H1 (cell line): ENCODE data around the gene ZNF619. TPM values are rescaled to one million over a fixed set of nuclear protein-coding genes. Genes with fewer than 3 reads are reported as not detected.

Experiments
- ASH2L ChIP-seq: fragments of 200-600, 300-600 bp; sonication (generic); IDR thresholded peaks from one replicate; pipeline ENCODE4 v1.7.1; 2017; ENCODE audit warnings: low read length
- BACH1 ChIP-seq: IDR thresholded peaks from 2 replicates; pipeline ENCODE4 v1.6.1; 2012; ENCODE audit warnings: low read length, improper control_type of control experiment
- CREB1 ChIP-seq: IDR thresholded peaks from 2 replicates; pipeline ENCODE4 v1.6.1; 2012; ENCODE audit warnings: inconsistent platforms
- PHF8 ChIP-seq: fragments of 200-600 bp; sonication (generic); conservative IDR thresholded peaks from 2 replicates; pipeline ENCODE4 v1.7.1; 2012; ENCODE audit warnings: low read depth, mild to moderate bottlenecking, inconsistent platforms, low read length, moderate library complexity
- SP4 ChIP-seq: IDR thresholded peaks from 2 replicates; pipeline ENCODE4 v1.6.1; 2012; ENCODE audit warnings: low read length, inconsistent platforms
- polyA plus RNA-seq, 7 experiments: library from polyadenylated mRNA; depleted of rRNA in 3 of 7; stranded (reverse) in 5 of 7; unstranded in 2 of 7; fragments of >200 nt in 5 of 7; fragments of 200-250 nt in 2 of 7; gene quantifications; 1 replicate in 5 of 7; 2 replicates in 1 of 7; 4 replicates in 1 of 7; pipeline versions ENCODE4 v1.2.1 to v1.2.3, GENCODE V29; 2011 to 2013; ENCODE audit warnings: missing spikeins in 2 of 7, mixed read lengths in 2 of 7
- total RNA-seq: library from RNA; stranded (reverse); fragmentation: NEBNext Ultra II Directional; extraction: Animal tissue kit (Norgen Biotek cat#: 25700); gene quantifications from 2 replicates; pipeline ENCODE4 v1.2.1, GENCODE V29; 2021
- TF ChIP-seq, protein P1 (sequence below): fragments of 300-600 bp; sonication (generic); IDR thresholded peaks from 2 replicates; pipeline ENCODE4 v1.7.1; 2012; ENCODE audit warnings: low read length, moderate library complexity, mild to moderate bottlenecking, inconsistent platforms; ENCODE audit not compliant: insufficient replicate concordance

ZNF619 gene
- total and polyA plus RNA-seq, 2 of the 8 experiments (the other 6 are each of a cell fraction or from before 2014, with no cell fraction given), result 2.3 to 8.2 TPM

DNA sequence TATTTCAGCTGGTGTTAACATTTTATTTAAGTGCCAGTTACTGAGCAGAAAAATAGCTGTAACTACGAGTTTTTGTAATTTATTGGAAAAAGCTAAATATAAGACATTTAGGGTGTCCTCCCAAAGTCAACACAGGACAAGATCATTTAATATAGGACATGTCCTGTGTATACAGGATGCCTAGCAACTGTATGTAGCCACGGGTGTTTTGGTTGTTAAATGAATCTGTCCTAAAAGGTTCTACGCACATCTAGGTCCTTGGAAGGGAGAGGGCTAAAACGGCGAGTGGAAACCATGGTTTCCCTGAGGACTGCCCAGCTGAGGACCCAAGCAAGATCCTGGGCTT is 47.3 kb downstream of the ZNF619 start (continued):
- TF ChIP-seq, protein P1, sequence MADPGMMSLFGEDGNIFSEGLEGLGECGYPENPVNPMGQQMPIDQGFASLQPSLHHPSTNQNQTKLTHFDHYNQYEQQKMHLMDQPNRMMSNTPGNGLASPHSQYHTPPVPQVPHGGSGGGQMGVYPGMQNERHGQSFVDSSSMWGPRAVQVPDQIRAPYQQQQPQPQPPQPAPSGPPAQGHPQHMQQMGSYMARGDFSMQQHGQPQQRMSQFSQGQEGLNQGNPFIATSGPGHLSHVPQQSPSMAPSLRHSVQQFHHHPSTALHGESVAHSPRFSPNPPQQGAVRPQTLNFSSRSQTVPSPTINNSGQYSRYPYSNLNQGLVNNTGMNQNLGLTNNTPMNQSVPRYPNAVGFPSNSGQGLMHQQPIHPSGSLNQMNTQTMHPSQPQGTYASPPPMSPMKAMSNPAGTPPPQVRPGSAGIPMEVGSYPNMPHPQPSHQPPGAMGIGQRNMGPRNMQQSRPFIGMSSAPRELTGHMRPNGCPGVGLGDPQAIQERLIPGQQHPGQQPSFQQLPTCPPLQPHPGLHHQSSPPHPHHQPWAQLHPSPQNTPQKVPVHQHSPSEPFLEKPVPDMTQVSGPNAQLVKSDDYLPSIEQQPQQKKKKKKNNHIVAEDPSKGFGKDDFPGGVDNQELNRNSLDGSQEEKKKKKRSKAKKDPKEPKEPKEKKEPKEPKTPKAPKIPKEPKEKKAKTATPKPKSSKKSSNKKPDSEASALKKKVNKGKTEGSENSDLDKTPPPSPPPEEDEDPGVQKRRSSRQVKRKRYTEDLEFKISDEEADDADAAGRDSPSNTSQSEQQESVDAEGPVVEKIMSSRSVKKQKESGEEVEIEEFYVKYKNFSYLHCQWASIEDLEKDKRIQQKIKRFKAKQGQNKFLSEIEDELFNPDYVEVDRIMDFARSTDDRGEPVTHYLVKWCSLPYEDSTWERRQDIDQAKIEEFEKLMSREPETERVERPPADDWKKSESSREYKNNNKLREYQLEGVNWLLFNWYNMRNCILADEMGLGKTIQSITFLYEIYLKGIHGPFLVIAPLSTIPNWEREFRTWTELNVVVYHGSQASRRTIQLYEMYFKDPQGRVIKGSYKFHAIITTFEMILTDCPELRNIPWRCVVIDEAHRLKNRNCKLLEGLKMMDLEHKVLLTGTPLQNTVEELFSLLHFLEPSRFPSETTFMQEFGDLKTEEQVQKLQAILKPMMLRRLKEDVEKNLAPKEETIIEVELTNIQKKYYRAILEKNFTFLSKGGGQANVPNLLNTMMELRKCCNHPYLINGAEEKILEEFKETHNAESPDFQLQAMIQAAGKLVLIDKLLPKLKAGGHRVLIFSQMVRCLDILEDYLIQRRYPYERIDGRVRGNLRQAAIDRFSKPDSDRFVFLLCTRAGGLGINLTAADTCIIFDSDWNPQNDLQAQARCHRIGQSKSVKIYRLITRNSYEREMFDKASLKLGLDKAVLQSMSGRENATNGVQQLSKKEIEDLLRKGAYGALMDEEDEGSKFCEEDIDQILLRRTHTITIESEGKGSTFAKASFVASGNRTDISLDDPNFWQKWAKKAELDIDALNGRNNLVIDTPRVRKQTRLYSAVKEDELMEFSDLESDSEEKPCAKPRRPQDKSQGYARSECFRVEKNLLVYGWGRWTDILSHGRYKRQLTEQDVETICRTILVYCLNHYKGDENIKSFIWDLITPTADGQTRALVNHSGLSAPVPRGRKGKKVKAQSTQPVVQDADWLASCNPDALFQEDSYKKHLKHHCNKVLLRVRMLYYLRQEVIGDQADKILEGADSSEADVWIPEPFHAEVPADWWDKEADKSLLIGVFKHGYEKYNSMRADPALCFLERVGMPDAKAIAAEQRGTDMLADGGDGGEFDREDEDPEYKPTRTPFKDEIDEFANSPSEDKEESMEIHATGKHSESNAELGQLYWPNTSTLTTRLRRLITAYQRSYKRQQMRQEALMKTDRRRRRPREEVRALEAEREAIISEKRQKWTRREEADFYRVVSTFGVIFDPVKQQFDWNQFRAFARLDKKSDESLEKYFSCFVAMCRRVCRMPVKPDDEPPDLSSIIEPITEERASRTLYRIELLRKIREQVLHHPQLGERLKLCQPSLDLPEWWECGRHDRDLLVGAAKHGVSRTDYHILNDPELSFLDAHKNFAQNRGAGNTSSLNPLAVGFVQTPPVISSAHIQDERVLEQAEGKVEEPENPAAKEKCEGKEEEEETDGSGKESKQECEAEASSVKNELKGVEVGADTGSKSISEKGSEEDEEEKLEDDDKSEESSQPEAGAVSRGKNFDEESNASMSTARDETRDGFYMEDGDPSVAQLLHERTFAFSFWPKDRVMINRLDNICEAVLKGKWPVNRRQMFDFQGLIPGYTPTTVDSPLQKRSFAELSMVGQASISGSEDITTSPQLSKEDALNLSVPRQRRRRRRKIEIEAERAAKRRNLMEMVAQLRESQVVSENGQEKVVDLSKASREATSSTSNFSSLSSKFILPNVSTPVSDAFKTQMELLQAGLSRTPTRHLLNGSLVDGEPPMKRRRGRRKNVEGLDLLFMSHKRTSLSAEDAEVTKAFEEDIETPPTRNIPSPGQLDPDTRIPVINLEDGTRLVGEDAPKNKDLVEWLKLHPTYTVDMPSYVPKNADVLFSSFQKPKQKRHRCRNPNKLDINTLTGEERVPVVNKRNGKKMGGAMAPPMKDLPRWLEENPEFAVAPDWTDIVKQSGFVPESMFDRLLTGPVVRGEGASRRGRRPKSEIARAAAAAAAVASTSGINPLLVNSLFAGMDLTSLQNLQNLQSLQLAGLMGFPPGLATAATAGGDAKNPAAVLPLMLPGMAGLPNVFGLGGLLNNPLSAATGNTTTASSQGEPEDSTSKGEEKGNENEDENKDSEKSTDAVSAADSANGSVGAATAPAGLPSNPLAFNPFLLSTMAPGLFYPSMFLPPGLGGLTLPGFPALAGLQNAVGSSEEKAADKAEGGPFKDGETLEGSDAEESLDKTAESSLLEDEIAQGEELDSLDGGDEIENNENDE, result no peak
- TF ChIP-seq PHF8 (no peak), ASH2L (no peak), CREB1 (no peak), BACH1 (no peak), SP4 (no peak)
